Measurements from ENCODE around the gene NOC2L. TPM values are rescaled to one million over a fixed set of nuclear protein-coding genes. Genes with fewer than 3 reads are reported as not detected.

NOC2L gene
- total and polyA plus RNA-seq, 9 of the 15 experiments (the other 6 are each of a cell fraction or from before 2014, with no cell fraction given): 4.0 to 410 (median 200) TPM

- POLR2A ChIA-PET: interaction anchor here (0.7 to 1.5 kb wide), 2 partner anchors 12 to 13 kb away, joined by 3 to 7 read pairs; no protein-coding TSS in a partner anchor
Observed at GRCh38 chr1:979744-980072, 20.7 kb upstream of the NOC2L start.

More at GRCh38 chr1:979744-980072, 20.7 kb upstream of the NOC2L start:
- Histone ChIP-seq H3K79me2 (ENCODE audit: control insufficient read depth, insufficient read depth, low read length) (no peaks in the 10 kb centered on the region), H3K9ac (ENCODE audit: insufficient read depth in 1 of 2, low read depth in 2 of 2, low read length in 2 of 2) (peak overlapping the region in 1 of 2 experiments; percentile 4; a peak in 2 of 4 replicates), H3K4me3 (no peak overlapping the region), H3K4me1 (replicated peaks in 1 of 2; ENCODE audit: control insufficient read depth in 2 of 2, insufficient read depth in 2 of 2, low read length in 2 of 2) (peaks cover 0 to 80% of the 10 kb centered on the region in 2 experiments; a peak in 3 of 5 replicates), H3K27ac (ENCODE audit: extremely low read depth, low read depth, low read length) (no peak overlapping the region), H3K4me2 (ENCODE audit: insufficient read depth, low read length) (no peak overlapping the region), H3K9me1 (ENCODE audit: control insufficient read depth, insufficient read depth, low read length) (no peaks in the 10 kb centered on the region), H4K20me1 (replicated peaks; ENCODE audit: control insufficient read depth, insufficient read depth, low read length) (peaks cover 13% of the 10 kb centered on the region), H3K27me3 (ENCODE audit: control insufficient read depth in 2 of 2, insufficient read depth in 2 of 2, low read length in 2 of 2) (peaks cover 39 to 71% of the 10 kb centered on the region in 2 experiments; a peak in 4 of 5 replicates), H2AFZ (ENCODE audit: low read depth, low read length) (no peak overlapping the region), H3K9me3 (replicated peaks; ENCODE audit: control insufficient read depth, insufficient read depth, low read depth, low read length) (no peaks in the 10 kb centered on the region), H3K36me3 (ENCODE audit: control insufficient read depth, insufficient read depth, low read length) (no peaks in the 10 kb centered on the region)
- no TSS peak for BruUV-seq (replicated peaks)
- ATAC-seq (no peak), FAIRE-seq (no peak), DNase-seq (ENCODE audit: extremely low read depth in 1 of 4, low spot score in 3 of 4) (no peak)
- TF ChIP-seq ZSCAN29 (IDR thresholded peaks at IDR 0.05): peak; percentile 61; the same call in 1 of the 2 replicates
- no peak for TF ChIP-seq ZBTB1 (CRISPR knock-in tag; IDR thresholded peaks at IDR 0.05; ENCODE audit: borderline replicate concordance, low read depth)
- TF ChIP-seq, protein P1, sequence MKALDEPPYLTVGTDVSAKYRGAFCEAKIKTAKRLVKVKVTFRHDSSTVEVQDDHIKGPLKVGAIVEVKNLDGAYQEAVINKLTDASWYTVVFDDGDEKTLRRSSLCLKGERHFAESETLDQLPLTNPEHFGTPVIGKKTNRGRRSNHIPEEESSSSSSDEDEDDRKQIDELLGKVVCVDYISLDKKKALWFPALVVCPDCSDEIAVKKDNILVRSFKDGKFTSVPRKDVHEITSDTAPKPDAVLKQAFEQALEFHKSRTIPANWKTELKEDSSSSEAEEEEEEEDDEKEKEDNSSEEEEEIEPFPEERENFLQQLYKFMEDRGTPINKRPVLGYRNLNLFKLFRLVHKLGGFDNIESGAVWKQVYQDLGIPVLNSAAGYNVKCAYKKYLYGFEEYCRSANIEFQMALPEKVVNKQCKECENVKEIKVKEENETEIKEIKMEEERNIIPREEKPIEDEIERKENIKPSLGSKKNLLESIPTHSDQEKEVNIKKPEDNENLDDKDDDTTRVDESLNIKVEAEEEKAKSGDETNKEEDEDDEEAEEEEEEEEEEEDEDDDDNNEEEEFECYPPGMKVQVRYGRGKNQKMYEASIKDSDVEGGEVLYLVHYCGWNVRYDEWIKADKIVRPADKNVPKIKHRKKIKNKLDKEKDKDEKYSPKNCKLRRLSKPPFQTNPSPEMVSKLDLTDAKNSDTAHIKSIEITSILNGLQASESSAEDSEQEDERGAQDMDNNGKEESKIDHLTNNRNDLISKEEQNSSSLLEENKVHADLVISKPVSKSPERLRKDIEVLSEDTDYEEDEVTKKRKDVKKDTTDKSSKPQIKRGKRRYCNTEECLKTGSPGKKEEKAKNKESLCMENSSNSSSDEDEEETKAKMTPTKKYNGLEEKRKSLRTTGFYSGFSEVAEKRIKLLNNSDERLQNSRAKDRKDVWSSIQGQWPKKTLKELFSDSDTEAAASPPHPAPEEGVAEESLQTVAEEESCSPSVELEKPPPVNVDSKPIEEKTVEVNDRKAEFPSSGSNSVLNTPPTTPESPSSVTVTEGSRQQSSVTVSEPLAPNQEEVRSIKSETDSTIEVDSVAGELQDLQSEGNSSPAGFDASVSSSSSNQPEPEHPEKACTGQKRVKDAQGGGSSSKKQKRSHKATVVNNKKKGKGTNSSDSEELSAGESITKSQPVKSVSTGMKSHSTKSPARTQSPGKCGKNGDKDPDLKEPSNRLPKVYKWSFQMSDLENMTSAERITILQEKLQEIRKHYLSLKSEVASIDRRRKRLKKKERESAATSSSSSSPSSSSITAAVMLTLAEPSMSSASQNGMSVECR (CRISPR knock-in tag; IDR thresholded peaks at IDR 0.05): 0 out of 2 replicates have a peak, but pooled peaks have one; percentile 32
- peak; percentile 17; the same call in 1 of the 2 replicates for TF ChIP-seq CEBPG (CRISPR knock-in tag; IDR thresholded peaks at IDR 0.05)
- no peak for TF ChIP-seq CEBPG (tag; conservative IDR thresholded peaks at IDR 0.05 in 1 of 2, IDR thresholded peaks at IDR 0.05 in 1 of 2)
- no peak for TF ChIP-seq MAFF (IDR thresholded peaks at IDR 0.05; ENCODE audit: low read length)
- intact Hi-C loops (cut with micrococcal nuclease) (loop anchor here (10.0 kb wide), 1 partner anchor 315 kb away; no protein-coding TSS in a partner anchor), in situ Hi-C loops (cut with MboI) (loop anchor here (10.0 kb wide), 1 partner anchor 85 kb away; no protein-coding TSS in a partner anchor)
- WGBS (ENCODE audit: insufficient coverage, low coverage, missing lambda C conversion rate): 30% methylated on average over 9 of the region's 9 CpGs
- CTCF ChIA-PET (ENCODE audit: low intra/inter-chr PET ratio): interaction anchor here (1.1 kb wide), 1 partner anchor 76 kb away, joined by 4 read pairs; no protein-coding TSS in a partner anchor
